Measurements from ENCODE around the gene CLEC4G.
A peak's percentile ranks its signal among the peaks of the same experiment; 100 is the strongest.

The CLEC4G gene

DNA sequence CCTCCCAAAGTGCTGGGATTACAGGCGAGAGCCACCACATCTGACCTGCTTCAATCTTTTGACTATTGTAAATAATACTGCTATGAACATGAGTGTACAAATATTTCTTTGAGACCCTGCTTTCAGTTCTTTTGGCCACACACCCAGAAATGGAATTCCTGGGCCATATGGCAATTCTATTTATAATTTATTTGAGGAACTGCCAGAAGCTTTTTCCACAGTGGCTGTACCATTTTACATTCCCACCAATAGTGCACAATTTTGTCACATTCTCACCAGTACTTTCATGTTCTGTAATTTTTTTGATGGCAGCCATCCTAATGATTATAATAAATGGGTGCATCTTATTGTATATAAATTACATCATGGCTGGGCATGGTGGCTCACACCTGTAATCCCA, 16.2 kb downstream of the CLEC4G start:
- ChIA-PET POLR2A (interaction anchor here (0.7 kb wide), 1 partner anchor 32 kb away, joined by 9 read pairs; the partner anchor contains the start of gene CD209), CTCF (interaction anchor here (1.2 kb wide), 1 partner anchor 35 kb away, joined by 3 read pairs; the partner anchor contains the start of gene TRAPPC5)
- no peak overlapping the region for H3K4me3 ChIP-seq (ENCODE audit: control insufficient read depth in 1 of 7, extremely low read depth in 1 of 7, insufficient read depth in 4 of 7, low read depth in 2 of 7, low read length in 6 of 7)
- H3K4me1 ChIP-seq (ENCODE audit: control extremely low read depth in 1 of 4, control insufficient read depth in 4 of 4, insufficient read depth in 4 of 4, low read length in 3 of 4): peaks cover 0 to 36% (median 6%) of the 10 kb centered on the region in 4 experiments
- no peaks in the 10 kb centered on the region for H3K36me3 ChIP-seq (ENCODE audit: control insufficient read depth in 4 of 4, insufficient read depth in 4 of 4, low read length in 3 of 4)
- WGBS (ENCODE audit: insufficient coverage): no CpG with 5 or more reads among the region's 1 CpG
- no peaks in the 10 kb centered on the region for H3K27me3 ChIP-seq (replicated peaks in 2 of 5; ENCODE audit: control insufficient read depth in 4 of 5, insufficient read depth in 5 of 5, low read length in 4 of 5)
- no peak overlapping the region for H3K27ac ChIP-seq (ENCODE audit: insufficient read depth in 1 of 2, low read depth in 1 of 2, low read length in 2 of 2, poor library complexity in 1 of 2, severe bottlenecking in 2 of 2)
- peaks cover 0 to 5% (median 2%) of the 10 kb centered on the region in 5 experiments for H3K9me3 ChIP-seq (ENCODE audit: control extremely low read depth in 1 of 5, control insufficient read depth in 4 of 5, insufficient read depth in 2 of 5, low read depth in 1 of 5, low read length in 4 of 5)
- DNase-seq: no peak

GRCh38 chr19:7710616-7711015, 21.3 kb downstream of the CLEC4G start:
- H3K27ac ChIP-seq (ENCODE audit: insufficient read depth in 1 of 2, low read depth in 1 of 2, low read length in 2 of 2, poor library complexity in 1 of 2, severe bottlenecking in 2 of 2): no peak overlapping the region
- 78% methylated on average over 5 of the region's 5 CpGs for whole genome bisulfite sequencing (ENCODE audit: insufficient coverage)
- no peak overlapping the region for H3K4me3 ChIP-seq (ENCODE audit: control insufficient read depth in 1 of 7, extremely low read depth in 1 of 7, insufficient read depth in 4 of 7, low read depth in 2 of 7, low read length in 6 of 7)
- no peaks in the 10 kb centered on the region for H3K36me3 ChIP-seq (ENCODE audit: control insufficient read depth in 4 of 4, insufficient read depth in 4 of 4, low read length in 3 of 4)
- H3K9me3 ChIP-seq (ENCODE audit: control extremely low read depth in 1 of 5, control insufficient read depth in 4 of 5, insufficient read depth in 2 of 5, low read depth in 1 of 5, low read length in 4 of 5): no peaks in the 10 kb centered on the region
- no peak for DNase-seq
- CTCF ChIA-PET: no interaction called here
- H3K27me3 ChIP-seq (replicated peaks in 2 of 5; ENCODE audit: control insufficient read depth in 4 of 5, insufficient read depth in 5 of 5, low read length in 4 of 5): no peaks in the 10 kb centered on the region
- POLR2A ChIA-PET: interaction anchor here (0.6 kb wide), 1 partner anchor 34 kb away, joined by 3 read pairs; no protein-coding TSS in a partner anchor
- H3K4me1 ChIP-seq (ENCODE audit: control extremely low read depth in 1 of 4, control insufficient read depth in 4 of 4, insufficient read depth in 4 of 4, low read length in 3 of 4): peaks cover 2 to 45% (median 24%) of the 10 kb centered on the region in 4 experiments

- POLR2A ChIA-PET: no interaction called here
- no peaks in the 10 kb centered on the region for H3K36me3 ChIP-seq (ENCODE audit: control insufficient read depth in 4 of 4, insufficient read depth in 4 of 4, low read length in 3 of 4)
- no peaks in the 10 kb centered on the region for H3K9me3 ChIP-seq (ENCODE audit: control extremely low read depth in 1 of 5, control insufficient read depth in 4 of 5, insufficient read depth in 2 of 5, low read depth in 1 of 5, low read length in 4 of 5)
- no peak overlapping the region for H3K27ac ChIP-seq (ENCODE audit: insufficient read depth in 1 of 2, low read depth in 1 of 2, low read length in 2 of 2, poor library complexity in 1 of 2, severe bottlenecking in 2 of 2)
- DNase-seq: no peak
- H3K4me3 ChIP-seq (ENCODE audit: control insufficient read depth in 1 of 7, extremely low read depth in 1 of 7, insufficient read depth in 4 of 7, low read depth in 2 of 7, low read length in 6 of 7): no peak overlapping the region
- peaks cover 2 to 48% (median 29%) of the 10 kb centered on the region in 4 experiments for H3K4me1 ChIP-seq (ENCODE audit: control extremely low read depth in 1 of 4, control insufficient read depth in 4 of 4, insufficient read depth in 4 of 4, low read length in 3 of 4)
- 89% methylated on average over 5 of the region's 10 CpGs for WGBS (ENCODE audit: insufficient coverage)
- H3K27me3 ChIP-seq (replicated peaks in 2 of 5; ENCODE audit: control insufficient read depth in 4 of 5, insufficient read depth in 5 of 5, low read length in 4 of 5): no peaks in the 10 kb centered on the region
- CTCF ChIA-PET: interaction anchor here (1.5 kb wide), 1 partner anchor 10 kb away, joined by 3 read pairs; no protein-coding TSS in a partner anchor
Observed at GRCh38 chr19:7709932-7710460, 21.9 kb downstream of the CLEC4G start.

DNA sequence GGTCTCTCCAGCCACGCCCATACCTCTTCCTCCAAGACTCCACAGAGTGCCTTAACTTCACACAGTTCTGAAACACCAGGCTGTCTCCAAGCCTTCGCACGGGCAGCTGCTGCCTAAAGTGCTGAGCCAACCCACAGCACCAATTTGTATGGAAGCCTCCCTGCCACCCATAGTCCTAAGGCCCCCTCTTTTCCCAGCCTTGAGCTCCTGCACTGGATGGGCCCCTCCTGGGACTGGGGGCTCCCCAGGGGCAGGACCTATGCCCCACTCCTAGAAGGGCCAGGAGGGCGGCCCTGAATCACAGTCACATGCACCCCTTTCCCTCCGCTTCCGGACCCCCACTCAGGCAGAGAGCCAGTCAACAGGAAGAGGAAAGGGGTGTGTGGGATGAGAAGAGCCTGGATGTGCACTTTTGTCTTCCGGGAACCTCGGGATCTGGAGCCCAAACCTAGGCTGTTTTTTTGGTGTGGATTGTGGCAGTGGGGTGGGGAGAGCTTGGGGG, 24.9 kb downstream of the CLEC4G start:
- POLR2A ChIA-PET: interaction anchor here (1.2 kb wide), 1 partner anchor 26 kb away, joined by 3 read pairs; the partner anchor contains the start of gene TRAPPC5
- CTCF ChIA-PET: no interaction called here

GRCh38 chr19:7706188-7706954, 25.5 kb downstream of the CLEC4G start:
- no peak for DNase-seq
- ChIA-PET POLR2A (interaction anchor here (1.2 kb wide), 1 partner anchor 25 kb away, joined by 3 read pairs; the partner anchor contains the start of gene TRAPPC5), CTCF (interaction anchor here (1.5 kb wide), 1 partner anchor 21 kb away, joined by 3 read pairs; no protein-coding TSS in a partner anchor)
- WGBS (ENCODE audit: insufficient coverage): 86% methylated on average over 12 of the region's 14 CpGs
- peak overlapping the region in 3 of 7 experiments; percentile 1 to 63 (median 32) for H3K4me3 ChIP-seq (ENCODE audit: control insufficient read depth in 1 of 7, extremely low read depth in 1 of 7, insufficient read depth in 4 of 7, low read depth in 2 of 7, low read length in 6 of 7)
- H3K36me3 ChIP-seq (ENCODE audit: control insufficient read depth in 4 of 4, insufficient read depth in 4 of 4, low read length in 3 of 4): no peaks in the 10 kb centered on the region
- H3K27ac ChIP-seq (ENCODE audit: insufficient read depth in 1 of 2, low read depth in 1 of 2, low read length in 2 of 2, poor library complexity in 1 of 2, severe bottlenecking in 2 of 2): no peak overlapping the region
- H3K4me1 ChIP-seq (ENCODE audit: control extremely low read depth in 1 of 4, control insufficient read depth in 4 of 4, insufficient read depth in 4 of 4, low read length in 3 of 4): peaks cover 2 to 46% (median 32%) of the 10 kb centered on the region in 4 experiments
- no peaks in the 10 kb centered on the region for H3K9me3 ChIP-seq (ENCODE audit: control extremely low read depth in 1 of 5, control insufficient read depth in 4 of 5, insufficient read depth in 2 of 5, low read depth in 1 of 5, low read length in 4 of 5)
- H3K27me3 ChIP-seq (replicated peaks in 2 of 5; ENCODE audit: control insufficient read depth in 4 of 5, insufficient read depth in 5 of 5, low read length in 4 of 5): no peaks in the 10 kb centered on the region

More for the DNA sequence above, 24.9 kb downstream of the CLEC4G start:
- DNase-seq: no peak
- 40% methylated on average over 1 of the region's 8 CpGs for WGBS (ENCODE audit: insufficient coverage)
- H3K27me3 ChIP-seq (replicated peaks in 2 of 5; ENCODE audit: control insufficient read depth in 4 of 5, insufficient read depth in 5 of 5, low read length in 4 of 5): no peaks in the 10 kb centered on the region
- no peak overlapping the region for H3K27ac ChIP-seq (ENCODE audit: insufficient read depth in 1 of 2, low read depth in 1 of 2, low read length in 2 of 2, poor library complexity in 1 of 2, severe bottlenecking in 2 of 2)
- no peaks in the 10 kb centered on the region for H3K36me3 ChIP-seq (ENCODE audit: control insufficient read depth in 4 of 4, insufficient read depth in 4 of 4, low read length in 3 of 4)
- peaks cover 2 to 46% (median 32%) of the 10 kb centered on the region in 4 experiments for H3K4me1 ChIP-seq (ENCODE audit: control extremely low read depth in 1 of 4, control insufficient read depth in 4 of 4, insufficient read depth in 4 of 4, low read length in 3 of 4)
- no peaks in the 10 kb centered on the region for H3K9me3 ChIP-seq (ENCODE audit: control extremely low read depth in 1 of 5, control insufficient read depth in 4 of 5, insufficient read depth in 2 of 5, low read depth in 1 of 5, low read length in 4 of 5)
- H3K4me3 ChIP-seq (ENCODE audit: control insufficient read depth in 1 of 7, extremely low read depth in 1 of 7, insufficient read depth in 4 of 7, low read depth in 2 of 7, low read length in 6 of 7): no peak overlapping the region

GRCh38 chr19:7705387-7706187, 26.3 kb downstream of the CLEC4G start:
- no peaks in the 10 kb centered on the region for H3K36me3 ChIP-seq (ENCODE audit: control insufficient read depth in 4 of 4, insufficient read depth in 4 of 4, low read length in 3 of 4)
- H3K9me3 ChIP-seq (ENCODE audit: control extremely low read depth in 1 of 5, control insufficient read depth in 4 of 5, insufficient read depth in 2 of 5, low read depth in 1 of 5, low read length in 4 of 5): no peaks in the 10 kb centered on the region
- CTCF ChIA-PET: interaction anchor here (1.5 kb wide), 1 partner anchor 20 kb away, joined by 3 read pairs; no protein-coding TSS in a partner anchor
- H3K4me1 ChIP-seq (ENCODE audit: control extremely low read depth in 1 of 4, control insufficient read depth in 4 of 4, insufficient read depth in 4 of 4, low read length in 3 of 4): peaks cover 2 to 44% (median 32%) of the 10 kb centered on the region in 4 experiments
- H3K4me3 ChIP-seq (ENCODE audit: control insufficient read depth in 1 of 7, extremely low read depth in 1 of 7, insufficient read depth in 4 of 7, low read depth in 2 of 7, low read length in 6 of 7): peak overlapping the region in 4 of 7 experiments; percentile 1 to 63 (median 28)
- POLR2A ChIA-PET: interaction anchor here (1.0 kb wide), 1 partner anchor 24 kb away, joined by 3 read pairs; no protein-coding TSS in a partner anchor
- 19% methylated on average over 17 of the region's 24 CpGs for WGBS (ENCODE audit: insufficient coverage)
- no peak overlapping the region for H3K27ac ChIP-seq (ENCODE audit: insufficient read depth in 1 of 2, low read depth in 1 of 2, low read length in 2 of 2, poor library complexity in 1 of 2, severe bottlenecking in 2 of 2)
- H3K27me3 ChIP-seq (replicated peaks in 2 of 5; ENCODE audit: control insufficient read depth in 4 of 5, insufficient read depth in 5 of 5, low read length in 4 of 5): no peaks in the 10 kb centered on the region
- peak; percentile 80 to 95 (median 93) for DNase-seq
